Testis (tissue), 3 donors: Measurements from ENCODE around the gene TMEM161B. TPM values are rescaled to one million over a fixed set of nuclear protein-coding genes. Genes with fewer than 3 reads are reported as not detected.
"Not testable (repeated sequence)": the region's sequence is repeated elsewhere in the genome, so short reads cannot be mapped to it uniquely, and the experiment has no call there.

Source experiments
- DNase-seq: peaks from one replicate; pipeline ENCODE4 v3.0.0-alpha.2; 2019
- H3K27ac ChIP-seq, 2 donors: fragments of 200-600 bp; sonication (generic); one replicate each; pipeline ENCODE4 v1.5.1; 2019
- H3K27me3 ChIP-seq: fragments of 200-600 bp; sonication (generic); one replicate; pipeline ENCODE4 v1.5.1; 2019
- H3K36me3 ChIP-seq: fragments of 200-600 bp; sonication (generic); one replicate; pipeline ENCODE4 v1.5.1; 2017; ENCODE audit warnings: low read depth; ENCODE audit errors: missing control alignments
- H3K4me1 ChIP-seq: fragments of 200-600 bp; sonication (generic); one replicate; pipeline ENCODE4 v1.5.1; 2019
- H3K4me3 ChIP-seq, 2 donors: fragments of 200-600 bp; sonication (generic); one replicate each; pipeline ENCODE4 v1.5.1; 2017 to 2019
- H3K9me3 ChIP-seq: fragments of 200-600 bp; sonication (generic); one replicate; pipeline ENCODE4 v1.5.1; 2017
- POLR2A ChIP-seq: fragments of 450-650 bp; IDR thresholded peaks from one replicate; pipeline ENCODE4 v1.6.1; 2017; ENCODE audit warnings: antibody characterized with exemption, mild to moderate bottlenecking, moderate library complexity
- WGBS, 2 donors: methylation state at CpG; one replicate each; pipeline ENCODE4 v1.1.5; 2018; 5-methylcytosine and 5-hydroxymethylcytosine counted together
- intact Hi-C: fragments of 100-400 bp; cut with DNase I; formaldehyde crosslinking; loops from one replicate; pipeline ENCODE4 v1.15.1; 2023; ENCODE audit warnings: low total_unique reads
- polyA plus RNA-seq: library from polyadenylated mRNA; stranded (reverse); fragments of 350-450 nt; fragmentation: Illumina TruSeq; extraction: RNeasy Lipid Tissue Mini Kit (QIAGEN cat#74804); gene quantifications from one replicate; pipeline ENCODE4 v1.2.3, GENCODE V29; 2014; ENCODE audit warnings: low read depth, low replicate concordance; ENCODE audit not compliant: insufficient read depth
- total RNA-seq, 2 donors: library from RNA; depleted of rRNA; stranded (reverse); fragments of >200 nt; gene quantifications; one replicate each; pipeline ENCODE4 v1.2.3, GENCODE V29; 2016
- TF ChIP-seq, protein P1 (sequence below), 3 experiments: fragments of 450-650 bp in 2 of 3; fragments of 200-600 bp in 1 of 3; sonication (generic) in 1 of 3; IDR thresholded peaks; one replicate each; pipeline ENCODE4 v1.5.1; 2016 to 2019; ENCODE audit warnings: antibody characterized with exemption in 3 of 3, mild to moderate bottlenecking in 2 of 3, moderate library complexity in 1 of 3

TMEM161B gene
- total and polyA plus RNA-seq, 3 donors from 2014 or later = 20.2 to 25.6 (median 23.5) TPM

DNA sequence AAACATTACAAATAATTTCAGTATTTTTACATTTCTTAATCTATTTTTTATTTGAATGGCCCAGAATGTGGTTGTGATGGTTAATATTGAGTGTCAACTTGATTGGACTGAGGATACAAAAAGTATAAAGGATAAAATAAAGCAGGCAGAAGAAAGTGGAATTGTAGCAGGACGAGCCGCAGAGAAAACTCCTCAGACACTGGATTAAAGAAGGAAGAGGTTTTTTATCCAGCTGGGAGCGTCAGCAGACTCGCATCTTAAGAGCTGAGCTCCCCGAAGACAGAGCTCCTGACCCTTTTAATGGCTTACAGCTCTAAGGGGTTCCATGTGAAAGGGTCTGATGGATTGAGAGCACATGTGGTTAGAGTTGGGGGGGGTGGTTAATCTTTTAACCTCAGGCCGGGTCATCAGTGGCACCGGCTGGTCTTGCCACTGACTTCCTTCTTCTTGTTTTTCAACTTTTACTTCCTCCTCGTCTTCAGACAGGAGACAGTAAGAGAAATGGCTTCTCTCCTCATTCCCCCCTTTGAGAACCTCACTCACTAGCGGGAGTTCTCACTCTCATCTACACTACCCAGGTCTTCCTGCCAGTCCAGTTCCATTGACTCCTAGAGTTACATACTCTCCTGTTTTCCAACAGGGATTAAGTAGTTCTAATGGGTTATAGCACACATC lies 80.0 kb downstream of the TMEM161B start:
- no peaks in the 10 kb centered on the region for H3K36me3 ChIP-seq
- no peaks in the 10 kb centered on the region for H3K4me1 ChIP-seq
- no peak for TF ChIP-seq POLR2A
- TF ChIP-seq, protein P1, sequence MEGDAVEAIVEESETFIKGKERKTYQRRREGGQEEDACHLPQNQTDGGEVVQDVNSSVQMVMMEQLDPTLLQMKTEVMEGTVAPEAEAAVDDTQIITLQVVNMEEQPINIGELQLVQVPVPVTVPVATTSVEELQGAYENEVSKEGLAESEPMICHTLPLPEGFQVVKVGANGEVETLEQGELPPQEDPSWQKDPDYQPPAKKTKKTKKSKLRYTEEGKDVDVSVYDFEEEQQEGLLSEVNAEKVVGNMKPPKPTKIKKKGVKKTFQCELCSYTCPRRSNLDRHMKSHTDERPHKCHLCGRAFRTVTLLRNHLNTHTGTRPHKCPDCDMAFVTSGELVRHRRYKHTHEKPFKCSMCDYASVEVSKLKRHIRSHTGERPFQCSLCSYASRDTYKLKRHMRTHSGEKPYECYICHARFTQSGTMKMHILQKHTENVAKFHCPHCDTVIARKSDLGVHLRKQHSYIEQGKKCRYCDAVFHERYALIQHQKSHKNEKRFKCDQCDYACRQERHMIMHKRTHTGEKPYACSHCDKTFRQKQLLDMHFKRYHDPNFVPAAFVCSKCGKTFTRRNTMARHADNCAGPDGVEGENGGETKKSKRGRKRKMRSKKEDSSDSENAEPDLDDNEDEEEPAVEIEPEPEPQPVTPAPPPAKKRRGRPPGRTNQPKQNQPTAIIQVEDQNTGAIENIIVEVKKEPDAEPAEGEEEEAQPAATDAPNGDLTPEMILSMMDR (IDR thresholded peaks at IDR 0.05) = no peak
- H3K9me3 ChIP-seq = no peaks in the 10 kb centered on the region
- no peak overlapping the region for H3K27ac ChIP-seq
- no peak for DNase-seq
- no peak overlapping the region for H3K4me3 ChIP-seq
- 90 to 96% methylated on average over 9 of the region's 9 CpGs for WGBS, 2 donors
- H3K27me3 ChIP-seq = no peaks in the 10 kb centered on the region
- intact Hi-C loops = no loop called here

DNA sequence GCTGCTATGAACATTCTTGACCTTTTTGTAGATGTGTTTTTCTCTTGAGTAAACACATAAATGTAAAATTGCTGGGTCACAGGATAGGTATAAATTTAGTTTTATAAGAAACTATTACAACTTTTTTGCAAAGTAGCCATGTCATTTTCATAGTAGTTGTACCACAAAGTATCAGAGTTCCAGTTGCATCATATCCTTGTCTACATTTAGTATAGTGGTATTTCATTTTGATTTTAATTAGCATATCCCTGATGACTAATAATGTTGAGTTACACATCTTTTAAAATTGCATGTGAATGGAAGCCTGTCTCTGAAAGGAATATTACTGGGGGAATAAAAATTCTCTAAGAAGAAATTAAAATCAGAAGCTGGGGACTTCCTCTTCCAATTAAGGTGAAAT lies 85.4 kb downstream of the TMEM161B start:
- H3K27ac ChIP-seq = no peak overlapping the region
- intact Hi-C loops = no loop called here

DNA sequence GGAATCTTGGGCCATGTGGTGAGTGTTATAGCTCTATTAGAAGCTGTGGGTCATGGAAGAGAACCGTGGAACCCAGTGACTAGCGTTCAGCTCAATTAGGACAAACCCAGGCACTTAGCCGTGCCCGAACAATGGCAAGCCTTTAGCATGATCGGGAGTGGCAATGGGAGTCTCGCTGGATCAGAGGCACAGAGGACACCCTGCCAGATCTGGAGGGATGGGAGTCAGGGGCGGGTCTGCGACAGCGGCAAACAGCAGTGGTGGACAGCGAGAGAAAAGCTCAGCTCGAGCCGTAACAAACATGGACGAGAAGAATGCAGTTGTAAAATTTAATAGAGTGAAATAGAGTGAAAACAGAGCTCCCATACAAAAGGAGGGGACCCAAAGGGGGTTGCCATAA lies 91.2 kb downstream of the TMEM161B start:
- H3K27me3 ChIP-seq, H3K9me3 ChIP-seq, H3K4me1 ChIP-seq, H3K4me3 ChIP-seq, DNase-seq, intact Hi-C loops, H3K27ac ChIP-seq, H3K36me3 ChIP-seq: not testable (repeated sequence)
- 88 to 94% methylated on average over 13 of the region's 13 CpGs for WGBS, 2 donors

More for the DNA sequence above, 85.4 kb downstream of the TMEM161B start:
- H3K4me3 ChIP-seq = no peak overlapping the region
- no peaks in the 10 kb centered on the region for H3K27me3 ChIP-seq
- H3K9me3 ChIP-seq = no peaks in the 10 kb centered on the region
- H3K4me1 ChIP-seq = no peaks in the 10 kb centered on the region
- no peaks in the 10 kb centered on the region for H3K36me3 ChIP-seq
- TF ChIP-seq POLR2A = no peak
- TF ChIP-seq, protein P1 (IDR thresholded peaks at IDR 0.05) = no peak
- no peak for DNase-seq

- H3K4me1 ChIP-seq = no peaks in the 10 kb centered on the region
- no peaks in the 10 kb centered on the region for H3K27me3 ChIP-seq
- 53 to 61% methylated on average over 12 to 14 of the region's 14 CpGs for WGBS, 2 donors
- no peaks in the 10 kb centered on the region for H3K9me3 ChIP-seq
- TF ChIP-seq, protein P1 (IDR thresholded peaks at IDR 0.05) = no peak
- no peak for TF ChIP-seq POLR2A
- H3K27ac ChIP-seq = no peak overlapping the region
- no peaks in the 10 kb centered on the region for H3K36me3 ChIP-seq
- intact Hi-C loops = no loop called here
- no peak overlapping the region for H3K4me3 ChIP-seq
- no peak for DNase-seq
These were observed 95.5 kb downstream of the TMEM161B start for GRCh38 chr5:88172847-88173758.

DNA sequence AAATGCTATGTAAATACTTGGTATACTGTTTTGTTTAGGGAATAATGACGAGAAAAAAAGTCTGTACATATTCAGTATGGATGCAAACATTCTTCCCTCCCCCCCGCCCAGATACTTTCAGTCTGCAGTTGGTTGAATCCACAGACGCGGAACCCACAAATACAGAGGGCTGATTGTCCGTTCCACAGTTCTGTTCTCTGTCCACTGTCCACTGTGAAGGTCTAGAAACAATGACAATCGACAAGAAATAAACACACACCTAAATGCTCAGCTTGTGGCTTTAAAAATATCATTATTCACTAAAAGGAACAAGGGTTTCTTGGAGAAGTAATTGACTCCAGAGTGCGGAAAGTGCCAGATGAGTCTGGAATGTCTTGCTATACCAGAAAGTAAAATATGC lies 109.1 kb downstream of the TMEM161B start:
- intact Hi-C loops = no loop called here
- H3K27ac ChIP-seq = no peak overlapping the region
- H3K27me3 ChIP-seq = no peaks in the 10 kb centered on the region
- no peaks in the 10 kb centered on the region for H3K9me3 ChIP-seq
- TF ChIP-seq, protein P1 (IDR thresholded peaks at IDR 0.05) = no peak
- TF ChIP-seq POLR2A = no peak
- WGBS, 2 donors = 68 to 94% methylated on average over 7 of the region's 7 CpGs
- no peak overlapping the region for H3K4me3 ChIP-seq
- H3K4me1 ChIP-seq = no peaks in the 10 kb centered on the region
- no peaks in the 10 kb centered on the region for H3K36me3 ChIP-seq
- no peak for DNase-seq
